Measurements from ENCODE around the gene MROH2A.

MROH2A gene

DNA sequence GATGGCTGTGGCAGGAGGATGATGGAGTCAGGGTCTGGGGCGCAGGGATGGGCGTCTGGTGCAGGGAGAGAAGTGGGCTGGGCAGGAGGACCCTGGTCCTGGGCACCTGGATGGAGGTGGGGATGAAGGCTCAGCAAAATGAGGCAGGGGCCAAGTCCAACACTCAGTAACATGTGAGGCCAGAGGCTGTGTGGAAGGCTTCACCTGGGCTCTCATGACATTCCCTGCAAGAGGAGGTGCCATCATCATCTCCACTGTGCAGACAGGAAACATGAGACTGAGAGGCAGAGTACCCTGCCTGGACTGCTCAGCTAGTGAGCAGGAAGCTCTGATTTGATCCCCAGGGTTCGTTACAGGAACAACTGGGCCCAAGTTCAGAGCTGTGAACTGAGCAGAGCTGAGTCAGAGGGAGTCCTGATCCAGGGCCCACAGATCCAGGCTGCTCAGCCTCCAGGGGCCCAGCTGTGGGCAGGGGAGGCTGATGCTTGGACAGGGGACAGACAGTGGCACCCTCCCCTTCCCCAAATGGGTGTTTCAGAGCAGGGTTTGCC lies 39.3 kb downstream of the MROH2A start:
- Histone ChIP-seq H3K36me3 (ENCODE audit: insufficient read depth, low read length) (no peaks in the 10 kb centered on the region), H3K9ac (ENCODE audit: low read depth, low read length) (no peak overlapping the region), H3K27me3 (ENCODE audit: control insufficient read depth, insufficient read depth, low read length) (peaks cover 25% of the 10 kb centered on the region), H3K9me3 (replicated peaks; ENCODE audit: low read length) (no peaks in the 10 kb centered on the region), H3K4me2 (ENCODE audit: low read length) (no peak overlapping the region), H3K4me1 (ENCODE audit: control insufficient read depth, insufficient read depth, low read length) (no peaks in the 10 kb centered on the region), H3K4me3 (ENCODE audit: low read length) (no peak overlapping the region)

DNA sequence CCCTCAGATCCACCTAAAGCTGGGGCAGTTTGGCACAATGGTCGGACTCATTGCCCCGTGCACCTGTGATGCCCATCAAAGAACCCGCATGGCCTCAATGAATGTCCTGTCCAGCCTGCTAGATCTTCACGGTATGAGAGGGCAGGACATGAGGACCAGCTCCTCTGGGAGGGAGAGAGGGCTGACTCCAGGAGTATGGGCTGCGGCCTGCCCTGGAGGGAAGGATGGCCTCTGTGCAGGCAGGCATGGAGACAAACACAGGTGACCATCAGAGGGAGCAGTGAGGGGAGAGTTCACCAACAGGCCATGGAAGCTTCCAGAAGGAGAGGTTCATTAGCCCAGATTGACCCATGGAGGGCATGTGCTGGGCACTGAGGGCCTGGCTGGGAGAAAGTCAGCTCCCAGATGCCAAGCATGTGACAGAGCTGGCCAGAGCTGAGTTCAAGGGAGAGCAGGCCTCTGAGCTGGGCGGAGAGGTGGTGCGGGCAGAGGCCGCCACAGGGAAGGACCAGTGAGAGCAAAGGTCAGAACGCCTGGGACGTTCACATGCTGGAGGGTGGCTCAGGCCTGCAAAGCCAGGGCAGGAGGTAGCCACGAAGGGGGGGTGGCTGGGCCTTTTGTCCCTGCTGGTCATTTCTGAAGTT lies 40.0 kb downstream of the MROH2A start:
- Histone ChIP-seq H3K4me3 (ENCODE audit: low read length) (no peak overlapping the region), H3K4me1 (ENCODE audit: control insufficient read depth, insufficient read depth, low read length) (no peaks in the 10 kb centered on the region), H3K4me2 (ENCODE audit: low read length) (no peak overlapping the region), H3K36me3 (ENCODE audit: insufficient read depth, low read length) (no peaks in the 10 kb centered on the region), H3K9ac (ENCODE audit: low read depth, low read length) (no peak overlapping the region), H3K9me3 (replicated peaks; ENCODE audit: low read length) (no peaks in the 10 kb centered on the region), H3K27me3 (ENCODE audit: control insufficient read depth, insufficient read depth, low read length) (peaks cover 25% of the 10 kb centered on the region)

DNA sequence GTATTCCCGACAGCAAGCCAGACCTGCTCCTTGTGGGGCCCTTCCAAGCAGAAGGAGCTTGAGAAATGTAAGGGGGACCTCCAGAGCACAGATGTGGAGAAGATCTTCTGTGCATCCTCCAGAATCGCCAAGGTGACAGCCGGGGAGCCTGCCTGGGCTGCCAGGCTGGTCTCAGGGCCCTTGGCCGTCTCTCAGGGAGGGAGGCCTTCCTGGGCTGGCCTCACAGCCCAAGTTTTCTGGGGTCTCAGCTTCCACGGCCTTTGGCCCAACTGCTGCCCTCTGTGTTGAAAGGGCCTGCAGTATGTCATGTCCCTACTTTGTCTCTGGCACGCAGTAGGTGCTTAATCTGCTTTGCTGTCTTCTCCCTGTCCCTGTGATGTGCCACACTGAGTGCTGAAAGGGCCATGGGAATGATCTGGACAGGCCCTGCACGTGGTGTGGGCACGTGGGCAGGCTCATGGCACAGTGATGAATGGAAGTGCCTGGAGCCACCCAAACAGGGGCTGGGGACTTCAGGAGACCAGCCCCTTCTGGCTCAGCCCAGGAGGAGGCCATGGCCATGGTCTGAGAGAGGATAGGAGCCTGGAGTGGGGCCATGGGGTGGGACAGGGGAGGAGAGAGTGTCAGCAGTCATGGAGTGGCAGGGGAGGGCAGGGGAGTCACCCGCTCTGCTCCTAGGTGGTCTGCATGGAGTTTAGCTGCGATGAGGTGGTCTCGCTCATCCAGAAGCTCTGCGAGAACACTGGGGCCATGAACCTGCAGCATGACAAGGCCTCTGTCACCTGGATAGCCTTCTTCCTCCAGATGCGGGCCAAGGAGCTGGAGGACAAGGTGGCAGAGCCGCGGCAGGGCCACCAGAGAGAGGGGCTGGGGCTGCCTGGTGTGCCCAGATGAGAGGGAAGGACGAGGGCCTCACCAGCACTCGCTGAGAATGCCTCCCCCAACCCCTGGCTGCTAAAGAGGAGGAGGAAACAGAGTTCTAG lies 40.8 kb downstream of the MROH2A start:
- Histone ChIP-seq H3K4me2 (ENCODE audit: low read length) (no peak overlapping the region), H3K9me3 (replicated peaks; ENCODE audit: low read length) (no peaks in the 10 kb centered on the region), H3K4me3 (ENCODE audit: low read length) (no peak overlapping the region), H3K9ac (ENCODE audit: low read depth, low read length) (no peak overlapping the region), H3K27me3 (ENCODE audit: control insufficient read depth, insufficient read depth, low read length) (peaks cover 25% of the 10 kb centered on the region), H3K4me1 (ENCODE audit: control insufficient read depth, insufficient read depth, low read length) (no peaks in the 10 kb centered on the region), H3K36me3 (ENCODE audit: insufficient read depth, low read length) (no peaks in the 10 kb centered on the region)

DNA sequence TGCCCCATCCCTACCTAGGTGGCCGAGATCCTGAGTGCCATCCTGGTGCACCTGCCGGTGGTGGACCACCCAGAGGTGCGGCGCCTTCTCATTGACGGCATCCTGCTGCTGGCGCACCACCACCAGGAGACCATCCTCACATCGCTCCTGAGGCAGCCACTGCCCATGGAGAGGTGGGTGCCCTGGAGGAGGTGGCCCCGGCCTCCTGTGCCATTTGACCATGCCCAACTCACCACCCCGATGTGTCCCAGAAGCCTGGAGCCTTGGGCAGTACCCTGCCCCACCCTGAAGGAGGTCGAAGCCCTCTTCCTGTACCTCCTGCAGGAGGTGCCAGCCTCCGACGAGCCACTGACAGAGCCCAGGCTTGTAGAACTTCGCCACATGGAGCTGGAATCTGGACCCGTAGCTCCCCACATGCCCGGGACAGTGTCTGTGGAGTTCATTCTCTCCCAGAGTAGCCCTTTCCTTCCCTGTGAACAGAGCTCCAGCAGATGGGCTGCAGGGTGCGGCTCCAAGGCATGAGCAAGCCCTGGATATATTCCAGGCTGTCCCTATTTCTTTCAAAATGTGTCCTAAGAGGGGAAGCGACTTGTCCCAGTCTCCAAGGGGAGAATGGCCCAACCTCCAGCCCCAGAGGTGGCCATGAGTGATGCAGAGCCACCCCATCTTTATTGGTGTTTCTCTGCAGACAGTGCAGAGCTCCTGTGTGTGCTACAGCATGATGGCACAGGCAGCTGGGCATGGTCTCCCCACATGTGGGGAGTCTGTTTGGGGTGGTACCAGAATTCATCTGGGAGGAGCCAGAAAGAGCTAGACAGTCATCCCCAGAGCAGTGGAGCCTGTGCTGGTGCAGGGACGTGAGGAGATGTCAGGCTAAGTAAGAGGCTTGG lies 42.0 kb downstream of the MROH2A start:
- Histone ChIP-seq H3K4me1 (ENCODE audit: control insufficient read depth, insufficient read depth, low read length) (no peaks in the 10 kb centered on the region), H3K9me3 (replicated peaks; ENCODE audit: low read length) (no peaks in the 10 kb centered on the region), H3K4me3 (ENCODE audit: low read length) (no peak overlapping the region), H3K36me3 (ENCODE audit: insufficient read depth, low read length) (no peaks in the 10 kb centered on the region), H3K27me3 (ENCODE audit: control insufficient read depth, insufficient read depth, low read length) (peaks cover 24% of the 10 kb centered on the region), H3K4me2 (ENCODE audit: low read length) (no peak overlapping the region), H3K9ac (ENCODE audit: low read depth, low read length) (no peak overlapping the region)

DNA sequence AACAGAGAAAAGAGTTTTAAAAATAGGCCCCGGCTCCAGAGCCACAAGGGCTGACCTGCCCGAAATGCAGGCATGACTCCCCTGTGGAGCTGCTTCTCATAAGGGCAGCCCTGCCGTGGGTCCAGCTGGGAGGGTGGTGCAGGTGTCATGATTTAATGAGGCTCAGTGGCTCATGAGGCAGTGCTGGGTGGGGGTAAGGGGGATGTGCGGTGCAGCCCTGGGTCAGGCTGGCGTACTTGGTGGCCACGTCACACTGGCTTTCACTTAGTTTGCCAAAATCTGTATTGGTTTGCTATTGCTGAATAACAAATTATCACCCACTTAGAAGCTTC lies 42.6 kb downstream of the MROH2A start:
- Histone ChIP-seq H3K27me3 (ENCODE audit: control insufficient read depth, insufficient read depth, low read length) (peaks cover 18% of the 10 kb centered on the region), H3K4me3 (ENCODE audit: low read length) (no peak overlapping the region), H3K4me1 (ENCODE audit: control insufficient read depth, insufficient read depth, low read length) (no peaks in the 10 kb centered on the region), H3K9ac (ENCODE audit: low read depth, low read length) (no peak overlapping the region), H3K4me2 (ENCODE audit: low read length) (no peak overlapping the region), H3K36me3 (ENCODE audit: insufficient read depth, low read length) (no peaks in the 10 kb centered on the region), H3K9me3 (replicated peaks; ENCODE audit: low read length) (no peaks in the 10 kb centered on the region)

DNA sequence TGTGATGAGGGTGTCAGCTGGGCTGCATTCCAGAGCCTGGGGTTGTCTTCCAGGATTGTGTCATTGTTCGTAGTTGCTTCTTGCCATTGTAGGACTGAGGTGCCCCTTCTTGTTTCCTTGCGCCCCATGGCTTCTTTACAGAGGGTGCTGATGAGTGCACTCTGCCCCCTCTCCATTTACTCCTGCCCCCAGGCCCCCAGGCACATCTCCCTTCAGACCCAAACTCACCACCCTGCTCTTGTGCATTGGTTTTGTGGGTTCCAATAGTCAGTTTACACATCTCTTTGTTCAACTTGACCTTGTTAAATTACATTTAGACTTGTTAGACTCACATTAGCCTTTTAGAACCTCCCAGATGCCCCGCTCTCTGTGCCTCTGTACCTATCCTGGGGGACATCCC lies 43.1 kb downstream of the MROH2A start:
- no peak overlapping the region for H3K9ac ChIP-seq (ENCODE audit: low read depth, low read length)

DNA sequence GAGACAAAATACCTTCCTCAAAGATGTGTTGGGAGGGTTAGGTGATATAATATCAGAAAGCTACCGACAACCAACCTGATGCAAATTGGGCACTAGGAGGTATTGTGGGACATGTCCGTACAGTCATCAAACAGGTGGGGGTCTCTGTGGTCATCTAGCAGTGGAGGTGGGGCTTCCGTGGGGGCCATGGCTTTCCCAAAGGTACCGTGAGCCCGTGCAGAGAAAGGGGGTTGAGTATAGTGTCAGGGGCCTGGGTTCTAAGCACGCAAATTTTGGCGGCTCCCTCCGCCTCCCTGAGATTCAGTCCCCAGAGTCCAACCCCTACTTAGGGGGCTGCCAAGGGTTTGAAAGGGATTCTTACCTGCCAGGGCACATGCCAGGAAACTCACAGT lies 43.6 kb downstream of the MROH2A start:
- no peaks in the 10 kb centered on the region for H3K4me1 ChIP-seq (ENCODE audit: control insufficient read depth, insufficient read depth, low read length)
- H3K4me3 ChIP-seq (ENCODE audit: low read length), result no peak overlapping the region
- no peak overlapping the region for H3K4me2 ChIP-seq (ENCODE audit: low read length)
- peaks cover 11% of the 10 kb centered on the region for H3K27me3 ChIP-seq (ENCODE audit: control insufficient read depth, insufficient read depth, low read length)
- no peak overlapping the region for H3K9ac ChIP-seq (ENCODE audit: low read depth, low read length)
- H3K36me3 ChIP-seq (ENCODE audit: insufficient read depth, low read length), result no peaks in the 10 kb centered on the region
- H3K9me3 ChIP-seq (replicated peaks; ENCODE audit: low read length), result no peaks in the 10 kb centered on the region

More for the DNA sequence above, 43.1 kb downstream of the MROH2A start:
- H3K9me3 ChIP-seq (replicated peaks; ENCODE audit: low read length), result no peaks in the 10 kb centered on the region
- H3K4me2 ChIP-seq (ENCODE audit: low read length), result no peak overlapping the region
- no peaks in the 10 kb centered on the region for H3K4me1 ChIP-seq (ENCODE audit: control insufficient read depth, insufficient read depth, low read length)
- H3K4me3 ChIP-seq (ENCODE audit: low read length), result no peak overlapping the region
- peaks cover 13% of the 10 kb centered on the region for H3K27me3 ChIP-seq (ENCODE audit: control insufficient read depth, insufficient read depth, low read length)
- no peaks in the 10 kb centered on the region for H3K36me3 ChIP-seq (ENCODE audit: insufficient read depth, low read length)

DNA sequence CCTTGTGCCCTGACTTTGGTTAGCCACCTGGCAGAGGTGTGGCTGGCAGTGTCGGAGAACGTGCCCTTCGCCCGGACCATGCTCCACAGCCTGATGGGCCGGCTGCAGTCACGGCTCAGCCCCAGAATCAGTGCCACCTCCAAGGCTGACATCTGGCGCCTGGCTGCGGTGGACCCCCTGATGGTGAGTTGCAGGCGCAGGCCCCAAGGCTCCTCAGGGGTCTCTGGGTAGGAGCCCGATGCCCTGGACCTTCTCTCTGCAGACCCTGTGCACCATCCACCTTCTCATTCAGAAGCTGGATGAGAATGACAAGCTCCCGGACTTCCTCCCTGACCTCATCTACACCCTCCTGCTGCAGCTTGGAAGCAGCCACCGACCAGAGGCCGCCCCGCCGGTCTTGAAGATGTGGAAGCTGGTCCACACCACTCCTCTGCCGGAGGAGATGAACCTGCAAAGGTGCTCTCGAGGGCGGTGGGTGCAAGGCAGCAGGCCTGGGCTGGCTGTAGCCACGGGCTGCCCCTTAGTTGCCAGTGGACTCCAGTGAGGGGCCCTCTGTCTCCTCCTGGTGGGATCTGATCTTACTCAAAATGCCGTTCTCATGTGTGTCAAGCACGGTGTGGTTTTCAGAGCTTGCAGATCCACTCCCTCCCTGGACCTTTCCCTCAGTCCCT lies 44.1 kb downstream of the MROH2A start:
- H3K36me3 ChIP-seq (ENCODE audit: insufficient read depth, low read length), result no peaks in the 10 kb centered on the region
- H3K4me1 ChIP-seq (ENCODE audit: control insufficient read depth, insufficient read depth, low read length), result no peaks in the 10 kb centered on the region
- H3K9me3 ChIP-seq (replicated peaks; ENCODE audit: low read length), result no peaks in the 10 kb centered on the region
- peaks cover 11% of the 10 kb centered on the region for H3K27me3 ChIP-seq (ENCODE audit: control insufficient read depth, insufficient read depth, low read length)
- no peak overlapping the region for H3K4me2 ChIP-seq (ENCODE audit: low read length)
- H3K4me3 ChIP-seq (ENCODE audit: low read length), result no peak overlapping the region
- no peak overlapping the region for H3K9ac ChIP-seq (ENCODE audit: low read depth, low read length)

DNA sequence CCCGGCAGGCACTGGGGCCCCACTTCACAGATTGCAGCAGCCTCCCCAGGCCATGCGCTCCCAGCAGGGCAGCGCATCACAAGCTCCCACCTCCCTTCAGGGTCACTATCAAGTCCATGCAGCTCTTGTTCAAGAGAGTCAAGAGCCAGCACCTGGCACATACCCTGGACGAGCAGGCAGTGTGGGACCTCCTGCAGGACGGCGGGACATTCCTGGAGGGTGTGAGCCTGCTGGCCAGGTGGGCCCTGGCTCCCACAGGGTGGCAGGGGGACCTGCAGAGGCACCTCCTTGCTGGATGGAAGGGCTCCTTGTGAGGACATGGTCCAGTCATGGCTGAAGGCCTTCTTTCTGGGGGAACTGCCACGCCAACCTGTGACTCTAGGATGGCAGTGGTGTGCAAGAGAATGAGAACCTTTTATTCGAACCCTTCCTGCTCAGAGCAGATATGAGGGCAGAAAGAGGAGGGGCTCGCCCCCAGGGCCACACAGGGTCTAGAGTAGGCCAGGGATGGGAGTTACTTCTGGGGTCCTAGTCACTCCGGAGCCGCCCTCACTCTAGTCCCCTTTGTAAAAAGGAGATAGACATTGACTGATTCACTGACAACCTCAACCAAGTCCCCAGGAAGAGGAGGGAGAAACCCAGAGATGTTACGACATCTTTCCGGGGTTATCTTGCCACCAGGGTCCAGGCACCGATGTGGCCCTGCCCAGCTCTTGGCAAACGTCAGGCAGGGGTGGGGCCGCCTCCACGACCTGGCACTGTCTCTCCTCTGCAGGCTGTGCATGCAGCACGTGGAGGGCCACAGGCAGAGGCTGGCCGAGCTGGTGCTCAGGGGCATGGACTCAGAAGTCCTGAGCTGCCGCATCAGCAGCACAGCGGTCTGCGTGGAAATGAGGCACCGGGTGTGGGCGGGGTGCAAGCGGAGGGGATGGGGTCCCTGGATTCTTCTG lies 44.9 kb downstream of the MROH2A start:
- Histone ChIP-seq H3K4me3 (ENCODE audit: low read length) (no peak overlapping the region), H3K4me1 (ENCODE audit: control insufficient read depth, insufficient read depth, low read length) (no peaks in the 10 kb centered on the region), H3K9me3 (replicated peaks; ENCODE audit: low read length) (no peaks in the 10 kb centered on the region), H3K27me3 (ENCODE audit: control insufficient read depth, insufficient read depth, low read length) (peaks cover 11% of the 10 kb centered on the region), H3K9ac (ENCODE audit: low read depth, low read length) (no peak overlapping the region), H3K36me3 (ENCODE audit: insufficient read depth, low read length) (no peaks in the 10 kb centered on the region), H3K4me2 (ENCODE audit: low read length) (no peak overlapping the region)

DNA sequence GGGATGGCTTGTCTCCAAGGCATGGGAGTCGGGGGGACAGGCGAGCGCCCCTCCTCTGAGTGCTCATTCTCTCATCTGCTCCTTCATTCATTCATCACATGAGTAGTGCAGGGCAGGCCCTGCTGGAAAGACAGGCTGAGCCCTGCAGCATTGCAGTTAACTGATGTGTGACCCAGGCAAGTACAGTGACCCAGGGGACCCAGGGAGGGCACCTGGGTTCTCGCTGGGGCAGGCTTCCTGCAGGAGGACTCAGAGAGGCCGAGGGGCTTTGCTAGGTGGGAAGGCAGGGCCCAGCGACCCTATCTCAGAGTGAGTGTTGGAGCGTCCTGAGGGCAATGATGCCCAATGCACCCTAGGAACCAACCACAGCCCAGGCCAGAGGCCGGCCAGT lies 45.6 kb downstream of the MROH2A start:
- no peak overlapping the region for H3K4me3 ChIP-seq (ENCODE audit: low read length)
- peaks cover 11% of the 10 kb centered on the region for H3K27me3 ChIP-seq (ENCODE audit: control insufficient read depth, insufficient read depth, low read length)
- H3K9me3 ChIP-seq (replicated peaks; ENCODE audit: low read length), result no peaks in the 10 kb centered on the region
- H3K4me1 ChIP-seq (ENCODE audit: control insufficient read depth, insufficient read depth, low read length), result no peaks in the 10 kb centered on the region
- H3K9ac ChIP-seq (ENCODE audit: low read depth, low read length), result no peak overlapping the region
- H3K36me3 ChIP-seq (ENCODE audit: insufficient read depth, low read length), result no peaks in the 10 kb centered on the region
- H3K4me2 ChIP-seq (ENCODE audit: low read length), result no peak overlapping the region
